Activated CD4-positive, alpha-beta T cell treated with anti-CD3 and anti-CD28 coated beads, Interleukin-2, amount 10 ng/mL, durations not matched to agents 24 days and 14 days (primary cell): ENCODE measurements around the gene CPT1B. TPM values are rescaled to one million over a fixed set of nuclear protein-coding genes. Genes with fewer than 3 reads are reported as not detected.

Experiments used
- DNase-seq: peaks from one replicate; pipeline ENCODE4 v3.0.0; 2022
- H3K27ac Mint-ChIP-seq: one replicate; pipeline ENCODE4 v1.8.0; 2022; ENCODE audit warnings: mild to moderate bottlenecking, mixed read lengths
- H3K27me3 Mint-ChIP-seq: one replicate; pipeline ENCODE4 v1.8.0; 2022; ENCODE audit warnings: mixed read lengths
- H3K36me3 Mint-ChIP-seq: one replicate; pipeline ENCODE4 v1.8.0; 2022; ENCODE audit warnings: low read depth, mild to moderate bottlenecking, mixed read lengths
- H3K4me1 Mint-ChIP-seq: one replicate; pipeline ENCODE4 v1.8.0; 2021; ENCODE audit warnings: mixed read lengths
- H3K4me3 Mint-ChIP-seq: one replicate; pipeline ENCODE4 v1.8.0; 2022; ENCODE audit warnings: mild to moderate bottlenecking, moderate library complexity, mixed read lengths
- H3K9me3 Mint-ChIP-seq: one replicate; pipeline ENCODE4 v1.8.0; 2021; ENCODE audit warnings: mixed read lengths
- intact Hi-C: fragments of 100-400 bp; cut with micrococcal nuclease; formaldehyde crosslinking; loops from one replicate; pipeline ENCODE4 v1.15.1; 2023
- total RNA-seq: library from RNA; stranded (reverse); gene quantifications from 2 replicates; pipeline ENCODE4 v1.2.3, GENCODE V29; 2022

CPT1B gene
- total RNA-seq, 1 donor from 2014 or later: 71.5 TPM

- intact Hi-C loops: no loop called here
- Mint-ChIP-seq H3K4me3 (no peak overlapping the region), H3K36me3 (peaks cover 3% of the 10 kb centered on the region), H3K9me3 (no peaks in the 10 kb centered on the region), H3K27ac (no peak overlapping the region), H3K27me3 (peaks cover 33% of the 10 kb centered on the region), H3K4me1 (peaks cover 8% of the 10 kb centered on the region)
- DNase-seq: no peak
Measured at GRCh38 chr22:50605002-50605612, 26.9 kb upstream of the CPT1B start.

GRCh38 chr22:50604256-50605001, 26.2 kb upstream of the CPT1B start:
- Mint-ChIP-seq H3K4me3 (no peak overlapping the region), H3K27ac (no peak overlapping the region), H3K9me3 (no peaks in the 10 kb centered on the region), H3K4me1 (peaks cover 11% of the 10 kb centered on the region), H3K36me3 (peaks cover 6% of the 10 kb centered on the region), H3K27me3 (peaks cover 37% of the 10 kb centered on the region)
- intact Hi-C loops: no loop called here
- no peak for DNase-seq

- intact Hi-C loops: no loop called here
- H3K4me3 Mint-ChIP-seq: no peak overlapping the region
Measured at GRCh38 chr22:50603511-50604255, 25.5 kb upstream of the CPT1B start.

GRCh38 chr22:50602338-50602700, 24.1 kb upstream of the CPT1B start:
- intact Hi-C loops: no loop called here
- Mint-ChIP-seq H3K27me3 (peaks cover 41% of the 10 kb centered on the region), H3K9me3 (no peaks in the 10 kb centered on the region), H3K4me3 (peak overlapping the region; percentile 75), H3K4me1 (peaks cover 11% of the 10 kb centered on the region), H3K36me3 (peaks cover 6% of the 10 kb centered on the region), H3K27ac (no peak overlapping the region)
- DNase-seq: no peak

More at GRCh38 chr22:50603511-50604255, 25.5 kb upstream of the CPT1B start:
- Mint-ChIP-seq H3K9me3 (no peaks in the 10 kb centered on the region), H3K27ac (no peak overlapping the region), H3K4me1 (peaks cover 11% of the 10 kb centered on the region), H3K36me3 (peaks cover 6% of the 10 kb centered on the region), H3K27me3 (peaks cover 34% of the 10 kb centered on the region)
- no peak for DNase-seq

GRCh38 chr22:50601669-50602337, 23.6 kb upstream of the CPT1B start:
- Mint-ChIP-seq H3K27ac (peak overlapping the region; percentile 32), H3K4me3 (peak overlapping the region; percentile 75), H3K27me3 (peaks cover 43% of the 10 kb centered on the region), H3K9me3 (no peaks in the 10 kb centered on the region), H3K36me3 (peaks cover 6% of the 10 kb centered on the region), H3K4me1 (peaks cover 11% of the 10 kb centered on the region)
- DNase-seq: no peak
- intact Hi-C loops: no loop called here

- H3K36me3 Mint-ChIP-seq: peaks cover 6% of the 10 kb centered on the region
- peak overlapping the region; percentile 75 for H3K4me3 Mint-ChIP-seq
- H3K27me3 Mint-ChIP-seq: peaks cover 44% of the 10 kb centered on the region
- no peak overlapping the region for H3K27ac Mint-ChIP-seq
- no peak for DNase-seq
- peaks cover 11% of the 10 kb centered on the region for H3K4me1 Mint-ChIP-seq
- intact Hi-C loops: no loop called here
- no peaks in the 10 kb centered on the region for H3K9me3 Mint-ChIP-seq
Measured at GRCh38 chr22:50600967-50601668, 22.9 kb upstream of the CPT1B start.

GRCh38 chr22:50600538-50600937, 22.3 kb upstream of the CPT1B start, which contains the start of gene MAPK8IP2:
Gene MAPK8IP2, plus strand, starts transcription at chr22:50600793. Its CDS starts 26 bp downstream, at chr22:50600819.
- Mint-ChIP-seq H3K4me1 (peaks cover 11% of the 10 kb centered on the region), H3K27me3 (peaks cover 43% of the 10 kb centered on the region), H3K27ac (no peak within 1 kb of the TSS), H3K36me3 (peaks cover 6% of the 10 kb centered on the region), H3K4me3 (peak within 1 kb of the TSS; percentile 75), H3K9me3 (no peaks in the 10 kb centered on the region)
- peak; percentile 73 for DNase-seq
- intact Hi-C loops: no loop called here

GRCh38 chr22:50599816-50600455, 21.7 kb upstream of the CPT1B start:
- peak; percentile 93 for DNase-seq
- Mint-ChIP-seq H3K9me3 (no peaks in the 10 kb centered on the region), H3K27ac (no peak overlapping the region), H3K27me3 (peaks cover 39% of the 10 kb centered on the region), H3K4me3 (peak overlapping the region; percentile 67), H3K4me1 (peaks cover 11% of the 10 kb centered on the region), H3K36me3 (peaks cover 6% of the 10 kb centered on the region)
- intact Hi-C loops: no loop called here

- H3K4me3 Mint-ChIP-seq: no peak overlapping the region
- peaks cover 27% of the 10 kb centered on the region for H3K27me3 Mint-ChIP-seq
- H3K36me3 Mint-ChIP-seq: peaks cover 6% of the 10 kb centered on the region
- H3K9me3 Mint-ChIP-seq: no peaks in the 10 kb centered on the region
- H3K27ac Mint-ChIP-seq: no peak overlapping the region
- no peak for DNase-seq
- intact Hi-C loops: no loop called here
- peaks cover 10% of the 10 kb centered on the region for H3K4me1 Mint-ChIP-seq
Measured at GRCh38 chr22:50597097-50597496, 18.9 kb upstream of the CPT1B start.

GRCh38 chr22:50595189-50595588, 17.0 kb upstream of the CPT1B start:
- peaks cover 4% of the 10 kb centered on the region for H3K4me1 Mint-ChIP-seq
- no peak overlapping the region for H3K27ac Mint-ChIP-seq
- peaks cover 27% of the 10 kb centered on the region for H3K27me3 Mint-ChIP-seq
- DNase-seq: no peak
- peaks cover 4% of the 10 kb centered on the region for H3K36me3 Mint-ChIP-seq
- intact Hi-C loops: no loop called here
- no peaks in the 10 kb centered on the region for H3K9me3 Mint-ChIP-seq
- H3K4me3 Mint-ChIP-seq: no peak overlapping the region

- intact Hi-C loops: no loop called here
- H3K4me3 Mint-ChIP-seq: no peak overlapping the region
- DNase-seq: no peak
- H3K27ac Mint-ChIP-seq: no peak overlapping the region
- H3K9me3 Mint-ChIP-seq: no peaks in the 10 kb centered on the region
- H3K4me1 Mint-ChIP-seq: peaks cover 7% of the 10 kb centered on the region
- H3K36me3 Mint-ChIP-seq: peaks cover 5% of the 10 kb centered on the region
- H3K27me3 Mint-ChIP-seq: peaks cover 10% of the 10 kb centered on the region
Measured at GRCh38 chr22:50587407-50587806, 9.2 kb upstream of the CPT1B start.

- Mint-ChIP-seq H3K9me3 (no peaks in the 10 kb centered on the region), H3K27me3 (peaks cover 10% of the 10 kb centered on the region), H3K4me3 (no peak overlapping the region), H3K36me3 (peaks cover 5% of the 10 kb centered on the region), H3K4me1 (peaks cover 8% of the 10 kb centered on the region), H3K27ac (no peak overlapping the region)
- intact Hi-C loops: no loop called here
- DNase-seq: no peak
Measured at GRCh38 chr22:50586416-50586815, 8.2 kb upstream of the CPT1B start.

- H3K27me3 Mint-ChIP-seq: peaks cover 7% of the 10 kb centered on the region
- H3K9me3 Mint-ChIP-seq: no peaks in the 10 kb centered on the region
- no peak for DNase-seq
- H3K36me3 Mint-ChIP-seq: peaks cover 7% of the 10 kb centered on the region
- H3K27ac Mint-ChIP-seq: no peak overlapping the region
- intact Hi-C loops: no loop called here
- H3K4me1 Mint-ChIP-seq: peaks cover 10% of the 10 kb centered on the region
- H3K4me3 Mint-ChIP-seq: no peak overlapping the region
Measured at GRCh38 chr22:50585781-50586180, 7.6 kb upstream of the CPT1B start.
